HepG2 (cell line): ENCODE data around the gene YIPF5. TPM values are rescaled to one million over a fixed set of nuclear protein-coding genes. Genes with fewer than 3 reads are reported as not detected.

Experiments
- CENPX ChIP-seq: sonication (generic); formaldehyde crosslinking; IDR thresholded peaks from 2 replicates; pipeline ENCODE4 v1.9.0; 2021; ENCODE audit warnings: mild to moderate bottlenecking, missing genetic modification reagents, moderate library complexity
- FOXK1 ChIP-seq: sonication (generic); formaldehyde crosslinking; IDR thresholded peaks from 2 replicates; pipeline ENCODE4 v1.4.0; 2020; ENCODE audit warnings: low read depth, missing genetic modification reagents, borderline replicate concordance
- FOXO1 ChIP-seq: sonication (generic); formaldehyde crosslinking; IDR thresholded peaks from 2 replicates; pipeline ENCODE4 v1.4.0; 2020; ENCODE audit warnings: missing genetic modification reagents
- GABPB1 ChIP-seq: IDR thresholded peaks from 2 replicates; pipeline ENCODE4 v1.6.1; 2016; ENCODE audit warnings: mild to moderate bottlenecking, missing genetic modification reagents, moderate library complexity, missing compliant biosample characterization
- GPN1 ChIP-seq: sonication (generic); formaldehyde crosslinking; IDR thresholded peaks from 2 replicates; pipeline ENCODE4 v1.5.1; 2020; ENCODE audit warnings: missing genetic modification reagents, borderline replicate concordance
- HIVEP1 ChIP-seq: sonication (generic); formaldehyde crosslinking; IDR thresholded peaks from 2 replicates; pipeline ENCODE4 v1.4.0; 2020; ENCODE audit warnings: mild to moderate bottlenecking, missing genetic modification reagents
- MAZ ChIP-seq, 2 experiments: sonication (generic) in 1 of 2; formaldehyde crosslinking in 1 of 2; IDR thresholded peaks; 2 replicates each; pipeline versions ENCODE4 v1.5.0 to v1.6.1; 2012 to 2020; ENCODE audit warnings: low read depth in 2 of 2, mild to moderate bottlenecking in 2 of 2, borderline replicate concordance in 1 of 2, improper control_type of control experiment in 1 of 2, low read length in 1 of 2, missing genetic modification reagents in 1 of 2, moderate library complexity in 1 of 2
- MEIS2 ChIP-seq: sonication (generic); formaldehyde crosslinking; IDR thresholded peaks from 2 replicates; pipeline ENCODE4 v1.9.0; 2021; ENCODE audit warnings: mild to moderate bottlenecking, missing genetic modification reagents
- NR2C2 ChIP-seq: sonication (generic); formaldehyde crosslinking; IDR thresholded peaks from 2 replicates; pipeline ENCODE4 v1.4.0; 2020; ENCODE audit warnings: missing genetic modification reagents, mild to moderate bottlenecking, moderate library complexity, borderline replicate concordance
- PHF21A ChIP-seq: sonication (generic); formaldehyde crosslinking; IDR thresholded peaks from 2 replicates; pipeline ENCODE4 v1.5.0; 2020; ENCODE audit warnings: mild to moderate bottlenecking, missing genetic modification reagents
- PHF8 ChIP-seq: sonication (generic); formaldehyde crosslinking; IDR thresholded peaks from 2 replicates; pipeline ENCODE4 v1.5.0; 2020; ENCODE audit warnings: missing genetic modification reagents
- RBFOX2 ChIP-seq: fragments of 200-400 bp; formaldehyde crosslinking; IDR thresholded peaks from 2 replicates; pipeline ENCODE4 v1.6.1; 2017; ENCODE audit warnings: low read depth, mild to moderate bottlenecking, low read length
- SP2 ChIP-seq: sonication (generic); formaldehyde crosslinking; IDR thresholded peaks from 2 replicates; pipeline ENCODE4 v1.5.1; 2020; ENCODE audit warnings: mild to moderate bottlenecking, missing genetic modification reagents
- STAT5B ChIP-seq: sonication (generic); formaldehyde crosslinking; IDR thresholded peaks from 2 replicates; pipeline ENCODE4 v1.4.0; 2020; ENCODE audit warnings: missing genetic modification reagents
- XRCC5 ChIP-seq: fragments of 200-400 bp; formaldehyde crosslinking; optimal IDR thresholded peaks from 2 replicates; pipeline ENCODE3; 2017; ENCODE audit warnings: mild to moderate bottlenecking, low read length
- ZBTB38 ChIP-seq: sonication (generic); formaldehyde crosslinking; IDR thresholded peaks from 2 replicates; pipeline ENCODE4 v1.5.1; 2020; ENCODE audit warnings: mild to moderate bottlenecking, missing genetic modification reagents
- ZFP36L1 ChIP-seq: sonication (generic); formaldehyde crosslinking; IDR thresholded peaks from 2 replicates; pipeline ENCODE4 v1.8.0; 2022; ENCODE audit warnings: mild to moderate bottlenecking, missing genetic modification reagents, moderate library complexity
- ZFY ChIP-seq: sonication (generic); formaldehyde crosslinking; IDR thresholded peaks from 2 replicates; pipeline ENCODE4 v1.4.0; 2020; ENCODE audit warnings: missing genetic modification reagents
- ZNF230 ChIP-seq: sonication (generic); formaldehyde crosslinking; IDR thresholded peaks from 2 replicates; pipeline ENCODE4 v1.4.0; 2020; ENCODE audit warnings: mild to moderate bottlenecking, missing genetic modification reagents
- ZNF232 ChIP-seq: sonication (generic); formaldehyde crosslinking; IDR thresholded peaks from 2 replicates; pipeline ENCODE4 v1.4.0; 2020; ENCODE audit warnings: missing genetic modification reagents, borderline replicate concordance
- ZNF256 ChIP-seq: sonication (generic); formaldehyde crosslinking; conservative IDR thresholded peaks from 2 replicates; pipeline ENCODE4 v1.4.0; 2020; ENCODE audit warnings: missing genetic modification reagents
- ZNF275 ChIP-seq: sonication (generic); formaldehyde crosslinking; IDR thresholded peaks from 2 replicates; pipeline ENCODE4 v1.8.0; 2022; ENCODE audit warnings: missing genetic modification reagents, mild to moderate bottlenecking, inconsistent platforms, borderline replicate concordance
- ZNF451 ChIP-seq: sonication (generic); formaldehyde crosslinking; IDR thresholded peaks from 2 replicates; pipeline ENCODE4 v1.5.0; 2020; ENCODE audit warnings: mild to moderate bottlenecking, missing genetic modification reagents
- ZNF549 ChIP-seq: sonication (generic); formaldehyde crosslinking; IDR thresholded peaks from 2 replicates; pipeline ENCODE4 v1.5.0; 2020; ENCODE audit warnings: missing genetic modification reagents
- ZNF556 ChIP-seq: sonication (generic); formaldehyde crosslinking; IDR thresholded peaks from 2 replicates; pipeline ENCODE4 v1.4.0; 2020; ENCODE audit warnings: mild to moderate bottlenecking, missing genetic modification reagents, borderline replicate concordance
- ZNF772 ChIP-seq: sonication (generic); formaldehyde crosslinking; IDR thresholded peaks from 2 replicates; pipeline ENCODE4 v1.5.0; 2020; ENCODE audit warnings: mild to moderate bottlenecking, missing genetic modification reagents
- ZNF790 ChIP-seq: sonication (generic); formaldehyde crosslinking; IDR thresholded peaks from 2 replicates; pipeline ENCODE4 v1.8.0; 2022; ENCODE audit warnings: missing genetic modification reagents, mild to moderate bottlenecking, borderline replicate concordance
- ZNF839 ChIP-seq: sonication (generic); formaldehyde crosslinking; IDR thresholded peaks from 2 replicates; pipeline ENCODE4 v1.4.0; 2020; ENCODE audit warnings: missing genetic modification reagents, mild to moderate bottlenecking, borderline replicate concordance
- ZSCAN29 ChIP-seq: sonication (generic); formaldehyde crosslinking; conservative IDR thresholded peaks from 2 replicates; pipeline ENCODE4 v1.4.0; 2020; ENCODE audit warnings: mild to moderate bottlenecking, missing genetic modification reagents
- ZSCAN9 ChIP-seq: IDR thresholded peaks from 2 replicates; pipeline ENCODE4 v1.6.1; 2016; ENCODE audit warnings: borderline replicate concordance
- polyA plus RNA-seq, 8 experiments: library from polyadenylated mRNA; depleted of rRNA in 3 of 8; stranded (reverse) in 7 of 8; unstranded in 1 of 8; fragments of >200 nt; fragmentation: Illumina TruSeq in 4 of 8; extraction: Trizol in 4 of 8; gene quantifications; 2 replicates each; pipeline versions ENCODE4 v1.2.1 to v1.2.3, GENCODE V29; 2011 to 2016; ENCODE audit warnings: low read depth in 4 of 8, missing spikeins in 1 of 8, mixed read lengths in 1 of 8; ENCODE audit not compliant: insufficient read depth in 1 of 8
- total RNA-seq, 5 experiments: library from RNA; depleted of rRNA; stranded (reverse); fragments of >200 nt; fragmentation: Illumina TruSeq; extraction: Trizol; gene quantifications; 2 replicates each; pipeline ENCODE4 v1.2.3, GENCODE V29; 2016; ENCODE audit warnings: low read depth in 1 of 5
- TF ChIP-seq, protein P1 (sequence below): sonication (generic); formaldehyde crosslinking; IDR thresholded peaks from 2 replicates; pipeline ENCODE4 v1.8.0; 2022; ENCODE audit warnings: mild to moderate bottlenecking, missing genetic modification reagents, moderate library complexity

YIPF5 gene
- total and polyA plus RNA-seq, 2 of the 13 experiments (the other 11 are each of a cell fraction or from before 2014, with no cell fraction given), result 61.4 to 73.6 TPM

- TF ChIP-seq ZNF230 (CRISPR knock-in tag), result 0 out of 2 replicates have a peak, but pooled peaks have one; percentile 34
- TF ChIP-seq HIVEP1 (CRISPR knock-in tag), result peak; percentile 81
- TF ChIP-seq, protein P1, sequence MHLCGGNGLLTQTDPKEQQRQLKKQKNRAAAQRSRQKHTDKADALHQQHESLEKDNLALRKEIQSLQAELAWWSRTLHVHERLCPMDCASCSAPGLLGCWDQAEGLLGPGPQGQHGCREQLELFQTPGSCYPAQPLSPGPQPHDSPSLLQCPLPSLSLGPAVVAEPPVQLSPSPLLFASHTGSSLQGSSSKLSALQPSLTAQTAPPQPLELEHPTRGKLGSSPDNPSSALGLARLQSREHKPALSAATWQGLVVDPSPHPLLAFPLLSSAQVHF, result no peak
- TF ChIP-seq ZBTB38 (CRISPR knock-in tag), result peak; percentile 64; the same call in 1 of the 2 replicates
- TF ChIP-seq NR2C2 (CRISPR knock-in tag), result peak; percentile 100
- TF ChIP-seq ZFY, result peak; percentile 86
- TF ChIP-seq STAT5B, result no peak
- TF ChIP-seq GABPB1, result peak; percentile 100
- TF ChIP-seq ZNF556 (CRISPR knock-in tag), result 0 out of 2 replicates have a peak, but pooled peaks have one; percentile 32
- no peak for TF ChIP-seq ZNF451 (CRISPR knock-in tag)
- TF ChIP-seq ZNF772 (CRISPR knock-in tag), result peak; percentile 67
- TF ChIP-seq ZNF232 (CRISPR knock-in tag), result peak; percentile 41; the same call in 1 of the 2 replicates
- TF ChIP-seq ZSCAN29 (CRISPR knock-in tag), result no peak
- TF ChIP-seq ZSCAN9 (CRISPR knock-in tag), result peak; percentile 43; the same call in 1 of the 2 replicates
- TF ChIP-seq FOXO1 (CRISPR knock-in tag), result no peak
- 0 out of 2 replicates have a peak, but pooled peaks have one; percentile 14 for TF ChIP-seq ZNF790
- TF ChIP-seq FOXK1 (CRISPR knock-in tag), result peak; percentile 64; the same call in 1 of the 2 replicates
- TF ChIP-seq ZNF549 (CRISPR knock-in tag), result no peak
- 0 out of 2 replicates have a peak, but pooled peaks have one; percentile 61 for TF ChIP-seq ZNF839 (CRISPR knock-in tag)
- TF ChIP-seq ZNF275, result peak; percentile 66; the same call in 1 of the 2 replicates
- TF ChIP-seq PHF8 (CRISPR knock-in tag), result peak; percentile 93
- TF ChIP-seq GPN1, result no peak
- no peak; the same call in 1 of the 2 replicates for TF ChIP-seq MEIS2 (CRISPR knock-in tag)
- TF ChIP-seq SP2 (CRISPR knock-in tag), result peak; percentile 77
- peak; percentile 78 for TF ChIP-seq RBFOX2
- no peak for TF ChIP-seq ZFP36L1
- no peak for TF ChIP-seq CENPX (CRISPR knock-in tag)
- no peak for TF ChIP-seq MAZ (IDR thresholded peaks at IDR 0.05; ENCODE audit: borderline replicate concordance, low read depth, low read length)
- peak; percentile 75 for TF ChIP-seq MAZ (CRISPR knock-in tag; IDR thresholded peaks at IDR 0.05; ENCODE audit: low read depth)
- TF ChIP-seq PHF21A, result no peak
- 0 out of 2 replicates have a peak, but pooled peaks have one; percentile 53 for TF ChIP-seq ZNF256 (CRISPR knock-in tag)
- peak; percentile 63 for TF ChIP-seq XRCC5
Measured at GRCh38 chr5:144170276-144171024, at the start of gene YIPF5, which contains the start of gene KCTD16 (continued).
